Measurements from ENCODE around the gene PNKP.

PNKP gene

GRCh38 chr19:49876422-49877019, 9.1 kb upstream of the PNKP start:
- DNase-seq (ENCODE audit: low read depth in 2 of 2) = peak; percentile 95 to 96

DNA sequence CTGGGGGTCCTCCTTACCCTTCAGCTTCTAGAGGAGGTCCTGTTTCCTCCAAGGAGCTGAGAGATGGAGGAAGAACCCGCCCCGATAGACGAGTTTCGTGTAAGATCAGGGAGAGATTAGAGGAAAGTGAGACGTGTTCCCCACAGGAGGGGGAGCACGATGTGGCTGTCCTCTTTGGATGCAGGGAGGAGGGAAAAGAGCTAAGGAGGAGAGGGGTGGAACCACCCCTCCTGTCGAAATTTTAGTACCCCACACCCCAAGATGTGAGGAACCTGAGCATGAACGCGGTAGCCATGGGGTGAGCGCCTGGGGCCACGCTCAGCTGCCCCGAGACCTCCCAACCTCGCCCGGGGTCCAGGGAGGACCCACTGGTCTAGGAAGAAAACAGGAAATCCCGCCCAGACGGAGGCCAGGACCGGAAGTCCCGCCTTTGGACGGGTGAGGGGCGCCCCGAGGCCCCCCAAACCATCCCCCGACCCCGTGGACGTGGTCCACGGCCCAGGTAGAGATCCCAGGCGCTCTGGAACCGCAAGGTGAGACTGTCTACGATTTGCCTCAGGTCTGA, 8.6 kb upstream of the PNKP start:
- peak in 1 of 2 donors; percentile 39 for DNase-seq (ENCODE audit: low read depth in 2 of 2)

DNA sequence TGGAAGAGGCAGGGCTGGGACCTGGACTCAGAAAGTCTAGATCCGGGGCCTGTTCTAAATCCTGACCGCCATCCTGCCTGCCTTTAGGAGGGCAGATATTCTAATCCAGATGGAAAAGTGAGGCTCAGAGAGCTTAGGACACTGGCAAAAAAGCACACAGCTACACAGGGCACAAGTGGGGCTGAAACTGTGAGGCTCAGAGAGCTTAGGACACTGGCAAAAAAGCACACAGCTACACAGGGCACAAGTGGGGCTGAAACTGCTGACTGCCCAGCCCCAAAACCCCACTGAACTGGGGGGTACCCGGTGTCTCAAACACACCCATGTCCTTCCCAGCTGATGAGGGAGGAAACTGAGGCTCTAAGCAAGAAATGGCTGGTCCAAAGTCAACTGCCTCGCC, 7.8 kb upstream of the PNKP start:
- DNase-seq (ENCODE audit: low read depth in 2 of 2) = no peak

DNA sequence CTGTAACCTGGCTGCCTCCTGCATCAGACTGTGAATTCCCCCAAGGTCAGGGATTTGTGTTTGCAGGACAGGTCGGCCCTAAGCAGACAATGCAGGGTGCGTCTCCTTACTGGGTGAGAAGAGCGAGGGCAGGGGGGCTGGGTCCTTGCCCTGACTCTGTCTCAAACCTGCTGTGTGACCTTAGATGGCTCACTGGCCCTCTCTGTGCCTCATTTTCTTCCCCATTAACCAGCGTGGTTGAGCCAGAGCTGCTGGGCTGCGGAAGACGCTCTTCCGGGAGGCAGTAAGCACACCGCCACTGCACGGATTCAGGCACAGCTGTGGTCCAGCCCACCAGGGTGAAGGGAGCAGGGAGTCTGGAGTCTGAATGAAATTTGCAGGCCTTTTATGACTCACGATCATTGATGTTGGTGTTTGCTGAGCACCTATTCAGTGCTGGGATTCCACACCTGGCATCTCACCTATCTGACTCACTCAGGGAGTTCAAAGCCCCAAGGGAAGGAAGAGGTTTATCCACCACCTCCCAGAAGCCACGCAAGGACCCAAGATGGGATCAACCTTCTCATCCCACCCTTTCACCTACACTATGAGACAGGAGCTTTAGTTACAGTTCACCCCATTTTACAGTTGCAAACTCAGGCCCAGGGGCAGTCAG, 7.3 kb upstream of the PNKP start:
- DNase-seq (ENCODE audit: low read depth in 2 of 2) = no peak

DNA sequence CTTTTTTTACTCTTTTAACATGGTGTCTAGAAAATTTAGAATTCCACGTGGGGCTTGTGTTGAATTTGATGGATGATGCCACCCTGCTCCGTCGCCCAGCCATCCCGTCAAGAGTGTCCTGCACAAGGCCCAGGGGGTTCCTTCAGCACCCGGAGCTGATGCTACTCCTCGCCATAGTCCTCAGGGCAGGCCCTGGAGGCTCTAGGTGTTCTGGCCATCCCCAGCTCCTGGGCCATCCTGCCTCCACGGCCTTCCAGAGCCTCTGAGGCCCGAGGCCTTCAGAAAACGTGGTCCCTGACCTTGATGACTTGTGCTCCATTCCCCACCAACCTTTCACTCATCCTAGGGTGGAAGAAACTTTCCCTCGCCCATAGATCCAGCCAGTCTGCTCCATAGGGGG, 6.5 kb upstream of the PNKP start:
- no peak for DNase-seq (ENCODE audit: low read depth in 2 of 2)

DNA sequence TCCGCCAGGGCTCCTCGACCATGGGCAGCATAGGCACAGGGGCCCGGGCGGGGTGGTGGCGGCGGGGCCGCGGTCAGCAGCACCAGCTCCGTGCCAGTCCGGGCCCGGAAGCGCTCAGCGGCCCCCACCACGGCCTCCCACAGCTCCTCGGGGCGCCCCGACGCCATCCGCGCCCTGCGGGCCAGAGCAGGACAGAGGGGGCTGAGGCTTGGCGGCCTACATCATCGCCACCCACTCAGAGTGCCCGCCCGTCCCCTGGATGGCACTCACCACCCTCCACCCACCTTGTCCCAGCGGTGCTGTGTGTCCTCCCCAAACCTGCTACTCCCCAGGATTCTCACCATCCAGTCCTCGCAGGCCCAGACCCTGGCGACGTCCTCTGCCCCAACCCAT, 5.7 kb upstream of the PNKP start:
- no peak for DNase-seq (ENCODE audit: low read depth in 2 of 2)

DNA sequence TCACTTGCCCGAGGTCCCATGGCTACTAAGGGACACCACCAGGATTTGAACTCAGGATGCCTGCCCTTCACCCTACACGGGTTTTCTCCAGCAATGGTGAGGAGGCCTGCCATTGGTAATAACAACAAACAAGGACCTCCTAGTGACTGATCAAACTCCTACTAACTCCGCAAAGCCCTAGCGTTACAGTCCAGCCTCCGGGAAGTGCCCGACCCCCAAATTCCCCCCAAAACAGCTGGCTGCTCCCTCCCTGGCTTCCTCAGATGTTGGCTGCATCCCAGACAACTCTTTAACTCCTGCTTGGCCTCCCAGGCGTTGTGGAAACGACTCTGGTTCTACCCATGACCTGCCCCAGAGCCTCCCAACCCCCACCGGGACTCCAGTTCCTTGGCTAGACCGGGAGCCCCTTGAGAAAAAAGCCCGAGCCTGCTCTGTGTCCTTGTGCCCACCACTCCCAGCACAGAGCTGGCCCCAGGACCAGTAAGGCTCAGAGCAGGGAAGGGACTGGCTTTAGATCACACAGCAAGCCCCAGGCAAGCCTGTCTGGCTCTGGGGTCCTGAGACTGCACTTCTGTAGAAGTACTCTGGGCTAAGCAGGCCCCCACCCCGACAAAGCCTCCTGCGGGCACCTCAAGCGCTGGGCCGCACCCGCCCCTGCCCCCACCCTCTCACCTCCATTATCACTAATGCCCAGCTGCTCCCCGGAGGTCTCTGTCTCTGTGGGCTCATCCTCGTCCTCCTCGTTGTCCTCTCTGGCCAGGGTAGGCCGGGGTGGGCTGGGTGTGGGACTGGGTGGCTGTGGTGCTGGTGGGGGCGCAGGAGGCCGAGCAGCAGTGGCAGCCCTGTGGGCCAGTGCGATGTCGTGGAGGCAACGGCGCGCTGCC, 5.1 kb upstream of the PNKP start:
- DNase-seq (ENCODE audit: low read depth in 2 of 2) = no peak

GRCh38 chr19:49871349-49871985, 4.1 kb upstream of the PNKP start:
- DNase-seq (ENCODE audit: low read depth in 2 of 2) = no peak

- no peak for DNase-seq (ENCODE audit: low read depth in 2 of 2)
These were observed 3.0 kb upstream of the PNKP start for GRCh38 chr19:49870309-49870901.

DNA sequence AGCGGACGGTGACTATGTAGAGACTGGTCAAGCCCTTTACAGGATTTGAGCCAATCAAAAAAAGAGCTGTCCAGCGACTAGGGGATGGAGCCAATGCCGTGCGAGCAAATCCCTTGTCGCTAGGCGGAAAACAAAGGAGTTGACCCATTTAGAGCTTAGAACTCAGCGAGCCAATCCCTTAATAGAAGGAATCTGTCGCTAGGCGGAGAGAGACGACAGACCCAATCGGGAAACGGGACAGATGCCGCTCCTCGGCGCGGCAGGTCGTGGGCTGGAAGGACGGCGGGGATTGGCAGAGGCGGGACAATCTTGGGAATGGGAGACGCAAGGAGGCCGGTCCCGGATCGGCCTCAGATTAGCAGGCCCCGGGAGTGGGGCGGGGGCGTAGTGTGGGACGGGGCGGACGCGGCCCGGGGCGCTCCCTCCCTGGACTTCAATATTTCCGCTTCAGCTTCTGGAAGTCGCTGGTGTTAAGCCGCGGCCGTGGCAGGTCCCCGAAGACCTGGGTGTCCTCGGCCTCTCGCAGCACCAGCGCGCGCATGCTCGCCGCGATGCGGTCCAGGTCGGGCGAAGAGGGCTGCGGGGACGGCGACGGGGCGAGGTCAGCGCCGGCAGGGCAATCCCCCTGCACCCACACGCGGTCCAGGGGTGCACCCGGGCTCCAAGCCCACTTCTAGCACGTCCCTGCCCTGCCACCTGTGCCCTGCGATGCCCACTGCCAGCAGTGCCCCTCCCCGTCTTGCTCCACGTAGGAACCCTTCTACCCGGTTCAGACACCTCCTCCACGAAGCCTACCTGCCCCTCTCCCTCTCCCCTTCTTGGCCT, 2.3 kb upstream of the PNKP start:
- DNase-seq (ENCODE audit: low read depth in 2 of 2) = peak; percentile 82

DNA sequence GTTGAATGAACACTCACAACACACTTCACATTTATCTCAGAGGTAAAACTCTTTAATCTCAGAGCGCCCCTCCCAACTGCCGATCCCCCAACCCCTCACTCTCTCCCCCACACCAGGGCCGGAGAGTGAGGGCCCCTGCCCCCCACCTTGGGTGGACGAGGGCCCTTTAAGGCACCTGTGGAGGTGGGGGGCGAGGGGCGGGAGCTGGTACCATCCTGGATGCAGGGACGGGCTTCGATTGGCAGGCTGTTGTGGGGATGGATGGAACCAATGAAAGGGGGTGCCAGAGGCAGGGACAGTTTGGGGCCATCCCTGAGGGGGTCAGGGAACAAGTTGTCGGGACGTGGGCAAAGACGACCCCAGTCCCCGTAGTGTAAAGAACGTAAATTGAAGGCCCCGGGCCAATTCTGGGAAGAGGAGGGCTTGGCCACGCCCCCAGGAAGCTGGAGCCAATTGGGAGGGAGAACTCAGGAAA, 1.7 kb upstream of the PNKP start:
- no peak for DNase-seq (ENCODE audit: low read depth in 2 of 2)

DNA sequence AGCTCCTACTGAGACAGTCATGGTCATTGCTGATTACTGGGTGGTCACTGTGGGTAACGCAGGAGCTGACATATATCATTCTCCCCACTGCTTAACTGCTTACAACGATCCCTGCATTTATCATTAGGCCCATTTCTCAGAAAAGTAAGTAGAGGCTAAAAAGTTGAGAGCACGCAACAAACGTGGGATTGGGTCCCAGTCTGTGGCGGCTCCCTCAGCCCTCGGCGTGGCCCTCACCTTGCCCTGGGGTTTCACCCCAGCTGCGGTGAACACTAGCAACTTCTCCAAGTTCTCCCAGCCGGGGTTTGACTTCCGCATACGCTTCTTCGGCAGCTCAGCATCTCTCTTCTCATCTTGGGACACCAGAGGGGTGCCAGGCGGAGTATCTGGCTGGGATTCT, 2.5 kb downstream of the PNKP start:
- DNase-seq (ENCODE audit: low read depth in 2 of 2) = no peak

DNA sequence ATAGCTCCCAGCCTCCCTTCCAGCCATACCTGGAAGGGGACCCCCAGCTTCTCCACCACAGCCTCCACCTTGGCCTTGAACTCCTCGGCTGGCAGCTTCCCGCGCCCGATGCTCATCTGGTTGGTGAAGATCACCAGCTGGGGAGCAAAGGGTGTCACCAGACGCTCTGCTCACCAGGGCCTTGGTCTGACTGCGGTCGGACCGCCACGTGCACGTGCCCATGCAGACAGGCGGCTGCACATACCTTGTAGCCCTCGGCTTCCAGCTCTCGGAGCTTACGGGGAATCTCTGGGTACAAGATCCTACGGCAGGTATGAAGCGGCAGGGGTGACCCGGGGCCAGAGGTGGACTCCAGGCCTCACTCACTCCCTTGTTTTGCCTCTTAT, 3.4 kb downstream of the PNKP start:
- DNase-seq (ENCODE audit: low read depth in 2 of 2) = no peak

DNA sequence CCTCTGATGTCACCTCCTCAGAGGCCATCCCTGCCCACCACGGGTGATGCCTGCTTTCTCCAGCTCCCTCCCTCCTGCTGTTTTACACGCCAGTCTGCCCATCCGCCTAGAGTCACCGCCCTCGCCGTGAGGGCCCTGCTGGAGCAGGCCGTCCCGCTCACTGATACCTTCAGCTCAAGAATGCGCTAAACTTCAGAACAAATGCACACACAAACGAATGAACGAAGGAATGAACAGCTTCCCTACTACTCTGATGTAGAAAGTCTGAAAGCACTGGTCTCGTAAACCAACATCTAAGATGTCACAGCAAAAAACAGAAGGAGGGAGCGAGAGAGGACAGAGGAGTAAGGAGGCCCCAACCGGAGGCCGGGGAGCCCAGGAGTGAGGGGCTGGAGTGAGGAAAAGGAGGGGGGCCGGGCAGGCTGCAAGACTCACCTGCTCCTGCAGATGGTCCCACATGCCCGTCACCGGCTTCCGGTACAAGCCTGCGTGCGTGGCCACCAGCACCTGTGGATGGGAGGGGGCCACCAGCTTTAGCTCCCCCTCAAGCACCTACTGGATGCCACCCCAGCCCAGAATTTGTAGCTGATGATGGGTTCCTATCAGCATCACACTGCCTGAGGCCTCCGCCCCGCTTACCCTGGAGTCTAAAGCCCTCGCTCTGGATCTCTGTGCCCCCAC, 4.0 kb downstream of the PNKP start:
- DNase-seq (ENCODE audit: low read depth in 2 of 2) = no peak

GRCh38 chr19:49862391-49863253, 4.8 kb downstream of the PNKP start:
- DNase-seq (ENCODE audit: low read depth in 2 of 2) = no peak

- no peak for DNase-seq (ENCODE audit: low read depth in 2 of 2)
These were observed 5.6 kb downstream of the PNKP start for GRCh38 chr19:49861541-49862378.

GRCh38 chr19:49861107-49861506, 6.3 kb downstream of the PNKP start:
- DNase-seq (ENCODE audit: low read depth in 2 of 2) = no peak

Measured in activated CD4-positive, alpha-beta T cell treated with anti-CD3 and anti-CD28 coated beads for 24 hours (primary cell).